B cell (primary cell): ENCODE measurements around the gene AADACL3. TPM values are rescaled to one million over a fixed set of nuclear protein-coding genes. Genes with fewer than 3 reads are reported as not detected.

Experiments
- ATAC-seq: fragments of 200-7000 bp; cut with Tn5 transposase; one replicate; pipeline ENCODE4 v1.10.0; 2021; ENCODE audit warnings: low read depth, mild to moderate bottlenecking, moderate number of reproducible peaks, moderate library complexity
- CTCF ChIA-PET: fragments of 350-600 bp; sonication (Branson Sonifier 250); formaldehyde crosslinking; loops from one replicate; lab custom pipeline; 2021; ENCODE audit warnings: antibody characterized with exemption, inconsistent platforms; lab: Charles Lee
- POLR2A ChIA-PET: fragments of 350-600 bp; sonication (Branson Sonifier 250); formaldehyde crosslinking; loops from one replicate; lab custom pipeline; 2021; ENCODE audit warnings: antibody characterized with exemption; lab: Charles Lee
- DNase-seq: peaks from one replicate; pipeline ENCODE4 v3.0.0; 2013
- H2AFZ ChIP-seq: 2 replicates; pipeline ENCODE4 v1.6.1; 2012; ENCODE audit warnings: mild to moderate bottlenecking, low read depth, low read length; ENCODE audit not compliant: insufficient read depth, poor library complexity, severe bottlenecking
- H3K27ac ChIP-seq, 2 donors: 1 replicate in 1 of 2; 2 replicates in 1 of 2; pipeline ENCODE4 v1.5.1; 2012 to 2013; ENCODE audit warnings: low read length in 2 of 2, mild to moderate bottlenecking in 2 of 2, moderate library complexity in 1 of 2
- H3K27me3 ChIP-seq, 4 experiments: fragments of 200-600 bp in 1 of 4; sonication (generic) in 1 of 4; replicated peaks in 1 of 4; 1 replicate in 2 of 4; 2 replicates in 2 of 4; pipeline versions ENCODE4 v1.6.1 to v1.7.0; 2013 to 2016; ENCODE audit warnings: low read length in 3 of 4, mild to moderate bottlenecking in 2 of 4, mixed read lengths in 1 of 4, moderate library complexity in 1 of 4; ENCODE audit not compliant: insufficient read depth in 4 of 4, control insufficient read depth in 3 of 4; ENCODE audit errors: control extremely low read depth in 1 of 4
- H3K36me3 ChIP-seq, 2 experiments: replicated peaks in 1 of 2; 1 replicate in 1 of 2; 2 replicates in 1 of 2; pipeline versions ENCODE4 v1.6.1 to v1.7.1; 2013; ENCODE audit warnings: low read length in 1 of 2; ENCODE audit not compliant: insufficient read depth in 2 of 2, control insufficient read depth in 1 of 2; ENCODE audit errors: control extremely low read depth in 1 of 2, extremely low read depth in 1 of 2
- H3K4me1 ChIP-seq, 2 donors: fragments of 200-600 bp in 1 of 2; sonication (generic) in 1 of 2; 1 replicate in 1 of 2; 2 replicates in 1 of 2; pipeline versions ENCODE4 v1.5.1 to v1.6.1; 2013 to 2017; ENCODE audit warnings: low read length in 2 of 2; ENCODE audit not compliant: control insufficient read depth in 2 of 2, insufficient read depth in 2 of 2
- H3K4me2 ChIP-seq: replicated peaks from 2 replicates; pipeline ENCODE3; 2012; ENCODE audit warnings: mild to moderate bottlenecking, low read depth, low read length; ENCODE audit not compliant: poor library complexity, severe bottlenecking
- H3K4me3 ChIP-seq, 5 experiments: fragments of 200-600 bp in 1 of 5; sonication (generic) in 1 of 5; 1 replicate in 3 of 5; 2 replicates in 2 of 5; pipeline versions ENCODE4 v1.5.1 to v1.7.0; 2011 to 2016; ENCODE audit warnings: low read length in 4 of 5, mild to moderate bottlenecking in 4 of 5, low read depth in 2 of 5, control low read depth in 1 of 5, moderate library complexity in 1 of 5; ENCODE audit not compliant: insufficient read depth in 1 of 5; ENCODE audit errors: control extremely low read depth in 1 of 5, extremely low read depth in 1 of 5
- H3K79me2 ChIP-seq: fragments of 200-600 bp; sonication (generic); one replicate; pipeline ENCODE4 v1.6.0; 2016; ENCODE audit warnings: low read length; ENCODE audit not compliant: control insufficient read depth, insufficient read depth
- H3K9ac ChIP-seq: fragments of 200-600 bp; sonication (generic); 2 replicates; pipeline ENCODE4 v1.6.1; 2017; ENCODE audit warnings: mild to moderate bottlenecking, low read length, moderate library complexity
- H3K9me3 ChIP-seq, 3 donors: one replicate each; pipeline versions ENCODE4 v1.6.1 to v1.7.1; 2013; ENCODE audit warnings: low read length in 2 of 3; ENCODE audit not compliant: control insufficient read depth in 2 of 3, insufficient read depth in 1 of 3; ENCODE audit errors: control extremely low read depth in 1 of 3
- H4K20me1 ChIP-seq: 2 replicates; pipeline ENCODE4 v1.6.0; 2012; ENCODE audit warnings: mild to moderate bottlenecking, low read length; ENCODE audit not compliant: insufficient read depth, control insufficient read depth, poor library complexity, severe bottlenecking
- H3K27ac Mint-ChIP-seq: one replicate; pipeline ENCODE4 v1.8.0; 2021; ENCODE audit warnings: mixed read lengths
- H3K27me3 Mint-ChIP-seq: one replicate; pipeline ENCODE4 v1.8.0; 2021; ENCODE audit warnings: mixed read lengths
- H3K4me1 Mint-ChIP-seq: one replicate; pipeline ENCODE4 v1.8.0; 2021; ENCODE audit warnings: mixed read lengths
- H3K4me3 Mint-ChIP-seq: one replicate; pipeline ENCODE4 v1.8.0; 2021; ENCODE audit warnings: mixed read lengths
- H3K9me3 Mint-ChIP-seq: one replicate; pipeline ENCODE4 v1.8.0; 2022; ENCODE audit warnings: mixed read lengths; ENCODE audit not compliant: insufficient read depth
- EZH2 ChIP-seq: IDR thresholded peaks from 2 replicates; pipeline ENCODE4 v1.6.1; 2012; ENCODE audit warnings: borderline replicate concordance, low read depth, mild to moderate bottlenecking, moderate library complexity, low read length; ENCODE audit not compliant: insufficient read depth, poor library complexity, severe bottlenecking
- WGBS: methylation state at CpG from one replicate; pipeline ENCODE4 v1.1.5; 2013; ENCODE audit warnings: missing lambda C conversion rate; ENCODE audit not compliant: insufficient coverage; 5-methylcytosine and 5-hydroxymethylcytosine counted together
- intact Hi-C: fragments of 100-400 bp; cut with micrococcal nuclease; formaldehyde crosslinking; loops from one replicate; pipeline ENCODE4 v1.10.0; 2022
- polyA plus RNA-seq: library from polyadenylated mRNA; depleted of rRNA; stranded (reverse); fragments of >200 nt; gene quantifications from 2 replicates; pipeline ENCODE4 v1.2.3, GENCODE V29; 2012
- total RNA-seq, 2 donors: library from RNA; stranded (reverse); fragments of 120-200 nt in 1 of 2; gene quantifications; 1 replicate in 1 of 2; 2 replicates in 1 of 2; pipeline versions ENCODE4 v1.2.3 to v1.2.4, GENCODE V29; 2013 to 2022
- TF ChIP-seq, protein P1 (sequence below): fragments of 200-600 bp; IDR thresholded peaks from one replicate; pipeline ENCODE4 v1.8.0; 2022; ENCODE audit warnings: antibody characterized with exemption, mild to moderate bottlenecking

The AADACL3 gene
- total and polyA plus RNA-seq, 2 donors (not counting 1 experiment from before 2014, with no cell fraction given), result not detected

DNA sequence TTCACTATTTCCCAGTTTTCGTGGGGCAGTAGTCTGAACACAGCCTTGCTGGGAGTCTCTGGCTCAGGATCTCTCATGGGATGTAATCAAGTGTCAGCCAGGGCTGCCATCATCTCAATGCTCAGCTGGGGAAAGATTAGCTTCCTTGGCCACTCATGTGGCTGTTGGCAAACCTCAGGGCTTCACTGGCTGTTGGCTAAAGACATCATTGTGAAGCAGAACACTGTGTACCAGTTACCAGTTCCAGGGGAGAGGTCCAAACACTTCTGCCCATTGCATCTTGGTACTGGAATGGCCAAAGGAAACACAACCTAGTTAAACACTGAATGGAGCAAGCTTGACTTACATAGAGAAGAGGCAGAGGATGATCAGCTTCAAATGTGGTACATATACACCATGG, 38.3 kb upstream of the AADACL3 start:
- peaks cover 3% of the 10 kb centered on the region for H3K9me3 Mint-ChIP-seq
- TF ChIP-seq, protein P1, sequence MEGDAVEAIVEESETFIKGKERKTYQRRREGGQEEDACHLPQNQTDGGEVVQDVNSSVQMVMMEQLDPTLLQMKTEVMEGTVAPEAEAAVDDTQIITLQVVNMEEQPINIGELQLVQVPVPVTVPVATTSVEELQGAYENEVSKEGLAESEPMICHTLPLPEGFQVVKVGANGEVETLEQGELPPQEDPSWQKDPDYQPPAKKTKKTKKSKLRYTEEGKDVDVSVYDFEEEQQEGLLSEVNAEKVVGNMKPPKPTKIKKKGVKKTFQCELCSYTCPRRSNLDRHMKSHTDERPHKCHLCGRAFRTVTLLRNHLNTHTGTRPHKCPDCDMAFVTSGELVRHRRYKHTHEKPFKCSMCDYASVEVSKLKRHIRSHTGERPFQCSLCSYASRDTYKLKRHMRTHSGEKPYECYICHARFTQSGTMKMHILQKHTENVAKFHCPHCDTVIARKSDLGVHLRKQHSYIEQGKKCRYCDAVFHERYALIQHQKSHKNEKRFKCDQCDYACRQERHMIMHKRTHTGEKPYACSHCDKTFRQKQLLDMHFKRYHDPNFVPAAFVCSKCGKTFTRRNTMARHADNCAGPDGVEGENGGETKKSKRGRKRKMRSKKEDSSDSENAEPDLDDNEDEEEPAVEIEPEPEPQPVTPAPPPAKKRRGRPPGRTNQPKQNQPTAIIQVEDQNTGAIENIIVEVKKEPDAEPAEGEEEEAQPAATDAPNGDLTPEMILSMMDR, result no peak
- TF ChIP-seq EZH2, result no peak
- Histone ChIP-seq H2AFZ (no peak overlapping the region), H3K4me2 (no peak overlapping the region), H3K79me2 (no peaks in the 10 kb centered on the region), H3K9me3 (peaks cover 0 to 5% (median 2%) of the 10 kb centered on the region in 3 donors), H3K27me3 (no peaks in the 10 kb centered on the region), H3K4me3 (no peak overlapping the region), H3K36me3 (no peaks in the 10 kb centered on the region), H3K9ac (no peak overlapping the region), H3K4me1 (no peaks in the 10 kb centered on the region), H3K27ac (no peak overlapping the region), H4K20me1 (no peaks in the 10 kb centered on the region)
- no peaks in the 10 kb centered on the region for H3K4me1 Mint-ChIP-seq
- WGBS, result 80% methylated on average over 1 of the region's 1 CpG
- no peak overlapping the region for H3K27ac Mint-ChIP-seq
- CTCF ChIA-PET, result no interaction called here
- intact Hi-C loops, result no loop called here
- DNase-seq (no peak), ATAC-seq (no peak)
- no peak overlapping the region for H3K4me3 Mint-ChIP-seq
- H3K27me3 Mint-ChIP-seq, result peaks cover 41% of the 10 kb centered on the region
- POLR2A ChIA-PET, result no interaction called here

DNA sequence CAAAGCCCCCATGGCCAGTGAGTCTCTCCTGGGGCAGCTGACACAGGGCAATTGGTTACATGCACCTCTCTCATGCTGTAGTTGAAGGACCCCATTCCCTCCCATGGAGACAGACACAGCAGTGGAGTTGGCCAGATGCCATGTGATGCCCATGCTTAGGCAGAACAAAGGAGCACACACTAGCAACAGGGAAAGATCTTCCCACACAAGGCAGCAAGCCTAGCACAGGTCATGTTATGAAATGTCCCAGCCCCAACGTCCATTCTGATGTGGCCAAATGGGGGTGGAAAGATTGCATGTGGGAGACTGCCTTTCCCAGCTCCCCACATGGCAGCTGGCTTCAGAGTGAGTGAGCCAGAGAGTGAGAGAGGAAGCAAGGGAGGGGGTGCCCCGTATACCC, 37.6 kb upstream of the AADACL3 start:
- WGBS, result no CpG with 5 or more reads among the region's 2 CpGs
- Histone ChIP-seq H4K20me1 (no peaks in the 10 kb centered on the region), H3K27ac (no peak overlapping the region), H3K9ac (no peak overlapping the region), H3K4me3 (no peak overlapping the region), H3K4me2 (no peak overlapping the region), H3K36me3 (no peaks in the 10 kb centered on the region), H3K4me1 (no peaks in the 10 kb centered on the region), H3K79me2 (no peaks in the 10 kb centered on the region), H3K9me3 (peaks cover 0 to 5% (median 2%) of the 10 kb centered on the region in 3 donors), H2AFZ (no peak overlapping the region), H3K27me3 (no peaks in the 10 kb centered on the region)
- Mint-ChIP-seq H3K4me1 (no peaks in the 10 kb centered on the region), H3K27me3 (peaks cover 41% of the 10 kb centered on the region), H3K27ac (no peak overlapping the region), H3K4me3 (no peak overlapping the region), H3K9me3 (peaks cover 3% of the 10 kb centered on the region)
- CTCF ChIA-PET, result no interaction called here
- ATAC-seq (no peak), DNase-seq (no peak)
- POLR2A ChIA-PET, result no interaction called here
- TF ChIP-seq EZH2, result no peak
- TF ChIP-seq, protein P1, result no peak
- intact Hi-C loops, result no loop called here
